SK-N-SH (cell line): ENCODE results near the gene IL1RAP.

Source experiments
- CHD2 ChIP-seq: fragments of 150-350 bp; IDR thresholded peaks from 2 replicates; pipeline ENCODE4 v1.6.1; 2018; ENCODE audit warnings: low read length; ENCODE audit not compliant: partially characterized antibody
- CTCF ChIP-seq: fragments of 200-600 bp; sonication (generic); IDR thresholded peaks from 2 replicates; pipeline ENCODE4 v1.6.1; 2017; ENCODE audit warnings: antibody characterized with exemption, mild to moderate bottlenecking, moderate library complexity
- EZH2phosphoT487 ChIP-seq: fragments of 200-600 bp; sonication (generic); IDR thresholded peaks from 2 replicates; pipeline ENCODE4 v1.6.1; 2017; ENCODE audit warnings: low read depth, mixed run types, mild to moderate bottlenecking, antibody characterized with exemption, moderate library complexity, borderline replicate concordance
- MAX ChIP-seq: IDR thresholded peaks from 2 replicates; pipeline ENCODE4 v1.4.0; 2012; ENCODE audit warnings: low read depth
- NRF1 ChIP-seq: IDR thresholded peaks from 2 replicates; pipeline ENCODE4 v1.6.1; 2012; ENCODE audit warnings: low read depth, mild to moderate bottlenecking, low read length
- POLR2AphosphoS5 ChIP-seq: IDR thresholded peaks from 2 replicates; pipeline ENCODE4 v1.6.1; 2012; ENCODE audit warnings: low read depth, low read length
- SMC3 ChIP-seq: IDR thresholded peaks from 2 replicates; pipeline ENCODE4 v1.6.1; 2012; ENCODE audit warnings: low read depth, low read length, improper control_type of control experiment
- USF2 ChIP-seq: fragments of 150-350 bp; IDR thresholded peaks from 2 replicates; pipeline ENCODE4 v1.6.1; 2017; ENCODE audit warnings: antibody characterized with exemption, low read length, low read depth, borderline replicate concordance
- YY1 ChIP-seq: IDR thresholded peaks from 2 replicates; pipeline ENCODE4 v1.4.0; 2012; ENCODE audit warnings: low read depth, mild to moderate bottlenecking
- ZBTB33 ChIP-seq: IDR thresholded peaks from 2 replicates; pipeline ENCODE4 v1.4.0; 2012; ENCODE audit warnings: low read depth, borderline replicate concordance

GRCh38 chr3:190528706-190529105, 14.8 kb downstream of the IL1RAP start:
- no peak for TF ChIP-seq USF2
- TF ChIP-seq SMC3 = no peak
- no peak for TF ChIP-seq CTCF
- no peak for TF ChIP-seq MAX
- no peak for TF ChIP-seq POLR2AphosphoS5
- TF ChIP-seq CHD2 = no peak
- TF ChIP-seq EZH2phosphoT487 = no peak
- no peak for TF ChIP-seq YY1
- TF ChIP-seq ZBTB33 = no peak
- TF ChIP-seq NRF1 = no peak
